ENCODE results near the gene PLEKHA7. TPM values are rescaled to one million over a fixed set of nuclear protein-coding genes. Genes with fewer than 3 reads are reported as not detected.

The PLEKHA7 gene
- total RNA-seq, 1 donor from 2014 or later = 77.1 TPM

GRCh38 chr11:16794047-16794818 lies 220.0 kb downstream of the PLEKHA7 start:
- Mint-ChIP-seq H3K9me3 (ENCODE audit: low read depth) (no peaks in the 10 kb centered on the region), H3K4me3 (ENCODE audit: low read depth) (no peak overlapping the region), H3K27me3 (no peaks in the 10 kb centered on the region), H3K27ac (peak overlapping the region; percentile 11), H3K4me1 (ENCODE audit: low read depth) (peaks cover 9% of the 10 kb centered on the region), H3K36me3 (ENCODE audit: insufficient read depth) (peaks cover 24% of the 10 kb centered on the region)
- DNase-seq (ENCODE audit: low spot score, unreplicated experiment) = no peak
- no peak for TF ChIP-seq CTCF (IDR thresholded peaks at IDR 0.05; ENCODE audit: unreplicated experiment)

- H3K27me3 Mint-ChIP-seq = no peaks in the 10 kb centered on the region
- H3K4me1 Mint-ChIP-seq (ENCODE audit: low read depth) = peaks cover 5% of the 10 kb centered on the region
- H3K4me3 Mint-ChIP-seq (ENCODE audit: low read depth) = no peak overlapping the region
- no peak for DNase-seq (ENCODE audit: low spot score, unreplicated experiment)
- no peak for TF ChIP-seq CTCF (IDR thresholded peaks at IDR 0.05; ENCODE audit: unreplicated experiment)
- no peak overlapping the region for H3K27ac Mint-ChIP-seq
- H3K36me3 Mint-ChIP-seq (ENCODE audit: insufficient read depth) = peaks cover 26% of the 10 kb centered on the region
- H3K9me3 Mint-ChIP-seq (ENCODE audit: low read depth) = no peaks in the 10 kb centered on the region
These were observed 220.7 kb downstream of the PLEKHA7 start for GRCh38 chr11:16793511-16793910.

- Mint-ChIP-seq H3K4me3 (ENCODE audit: low read depth) (no peak overlapping the region), H3K4me1 (ENCODE audit: low read depth) (peaks cover 3% of the 10 kb centered on the region), H3K27me3 (no peaks in the 10 kb centered on the region), H3K36me3 (ENCODE audit: insufficient read depth) (peaks cover 24% of the 10 kb centered on the region), H3K9me3 (ENCODE audit: low read depth) (no peaks in the 10 kb centered on the region), H3K27ac (no peak overlapping the region)
- TF ChIP-seq CTCF (IDR thresholded peaks at IDR 0.05; ENCODE audit: unreplicated experiment) = no peak
- no peak for DNase-seq (ENCODE audit: low spot score, unreplicated experiment)
These were observed 221.2 kb downstream of the PLEKHA7 start for GRCh38 chr11:16793009-16793408.

GRCh38 chr11:16792426-16792825 lies 221.8 kb downstream of the PLEKHA7 start:
- Mint-ChIP-seq H3K9me3 (ENCODE audit: low read depth) (no peaks in the 10 kb centered on the region), H3K27ac (no peak overlapping the region), H3K4me3 (ENCODE audit: low read depth) (no peak overlapping the region), H3K4me1 (ENCODE audit: low read depth) (peaks cover 5% of the 10 kb centered on the region), H3K36me3 (ENCODE audit: insufficient read depth) (peaks cover 24% of the 10 kb centered on the region), H3K27me3 (no peaks in the 10 kb centered on the region)
- DNase-seq (ENCODE audit: low spot score, unreplicated experiment) = no peak
- TF ChIP-seq CTCF (IDR thresholded peaks at IDR 0.05; ENCODE audit: unreplicated experiment) = no peak

- no peak for DNase-seq (ENCODE audit: low spot score, unreplicated experiment)
- Mint-ChIP-seq H3K27me3 (no peaks in the 10 kb centered on the region), H3K9me3 (ENCODE audit: low read depth) (no peaks in the 10 kb centered on the region), H3K4me1 (ENCODE audit: low read depth) (peaks cover 14% of the 10 kb centered on the region), H3K36me3 (ENCODE audit: insufficient read depth) (peaks cover 24% of the 10 kb centered on the region), H3K27ac (no peak overlapping the region), H3K4me3 (ENCODE audit: low read depth) (no peak overlapping the region)
- no peak for TF ChIP-seq CTCF (IDR thresholded peaks at IDR 0.05; ENCODE audit: unreplicated experiment)
These were observed 222.8 kb downstream of the PLEKHA7 start for GRCh38 chr11:16791191-16791961.
